ENCODE measurements around the gene LMAN1L.

- TF ChIP-seq SPI1 (IDR thresholded peaks at IDR 0.05; ENCODE audit: low read depth, low read length): no peak
- no peak for TF ChIP-seq POLR2AphosphoS5 (IDR thresholded peaks at IDR 0.05; ENCODE audit: low read depth, low read length)
- no peak for TF ChIP-seq POLR2A (IDR thresholded peaks at IDR 0.05; ENCODE audit: low read depth, low read length)
Observed at GRCh38 chr15:74786551-74787165, 26.0 kb upstream of the LMAN1L start.

All from GM12891 (cell line).